HG02798 (cell line): ENCODE data around the gene SYNDIG1.

Experiments
- ATAC-seq: cut with Tn5 transposase; IDR thresholded peaks from one replicate; pipeline ENCODE4 v1.9.1; 2021; ENCODE audit warnings: mild to moderate bottlenecking; ENCODE audit not compliant: unreplicated experiment, poor library complexity

Gene SYNDIG1

GRCh38 chr20:24699321-24700165, 230.1 kb downstream of the SYNDIG1 start:
- ATAC-seq = no peak

DNA sequence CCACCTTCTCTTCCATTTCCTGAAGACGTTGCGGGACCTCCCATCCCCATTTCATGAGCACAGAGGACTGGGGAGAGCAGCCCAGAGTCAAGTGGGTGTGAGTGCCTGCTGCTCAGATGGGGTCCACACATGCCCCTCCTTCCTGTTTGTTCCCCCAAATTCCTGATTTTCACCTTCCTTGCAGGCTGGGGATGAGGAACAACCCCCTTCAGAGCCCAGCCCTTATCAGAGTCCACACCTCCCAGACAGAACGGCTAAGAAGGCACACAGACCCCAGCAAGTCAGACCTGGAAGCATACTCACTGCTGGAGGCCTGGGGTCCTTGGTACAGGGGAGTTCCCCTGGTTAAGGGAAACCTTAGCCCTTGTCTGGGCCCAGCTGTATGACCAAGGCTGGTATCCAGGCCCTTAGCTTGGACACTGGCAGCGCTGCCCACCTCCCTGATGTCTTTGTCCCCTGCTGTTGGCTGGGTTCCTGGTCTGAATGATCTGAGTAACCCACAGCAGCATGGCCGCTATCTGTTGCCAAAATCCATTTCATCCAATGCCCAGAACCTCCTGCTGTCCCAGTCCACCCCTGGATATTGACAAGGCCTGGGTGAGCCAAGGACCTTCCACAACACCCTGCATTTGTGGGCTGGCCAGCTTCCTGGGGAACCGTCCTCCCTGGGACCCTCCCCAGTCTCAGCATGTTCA, 230.9 kb downstream of the SYNDIG1 start:
- ATAC-seq = no peak

DNA sequence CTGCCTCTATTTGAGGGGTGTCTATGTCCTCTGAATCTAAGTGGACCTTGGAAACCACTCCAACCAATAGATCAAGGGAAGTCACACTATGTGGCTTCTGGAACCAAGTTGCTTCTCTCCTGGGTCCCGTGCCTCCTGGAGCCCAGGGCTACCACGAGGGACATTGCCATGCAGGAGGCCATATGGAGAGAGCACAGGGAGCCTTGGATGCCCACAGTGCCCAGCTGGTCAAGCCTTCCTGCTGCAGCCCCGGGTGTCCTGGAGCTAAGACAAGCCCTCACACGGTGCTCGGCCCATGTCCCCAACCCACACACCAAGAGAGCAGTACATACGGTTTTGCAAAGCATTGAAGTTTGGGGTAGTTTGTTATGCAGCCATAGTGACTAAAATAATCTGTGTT, 231.6 kb downstream of the SYNDIG1 start:
- ATAC-seq = no peak

DNA sequence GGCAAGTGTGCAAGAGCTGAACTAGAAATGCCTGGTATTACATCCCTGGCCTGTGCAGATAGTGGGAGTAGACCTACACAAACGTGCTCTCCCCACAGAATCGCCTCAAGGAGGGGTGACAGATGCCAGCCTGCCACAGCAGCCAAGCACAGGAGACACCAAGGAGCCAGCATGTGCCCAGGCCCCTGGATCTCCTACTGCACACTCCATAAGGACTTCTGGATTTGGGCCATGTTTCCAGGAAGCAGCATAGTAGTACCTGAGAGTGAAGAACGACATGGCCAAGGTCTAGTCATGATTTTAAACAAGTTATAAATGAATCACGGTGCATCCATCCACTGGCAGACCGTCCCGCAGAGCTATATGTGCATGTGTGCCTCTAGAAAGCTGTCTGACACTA, 232.2 kb downstream of the SYNDIG1 start:
- no peak for ATAC-seq

DNA sequence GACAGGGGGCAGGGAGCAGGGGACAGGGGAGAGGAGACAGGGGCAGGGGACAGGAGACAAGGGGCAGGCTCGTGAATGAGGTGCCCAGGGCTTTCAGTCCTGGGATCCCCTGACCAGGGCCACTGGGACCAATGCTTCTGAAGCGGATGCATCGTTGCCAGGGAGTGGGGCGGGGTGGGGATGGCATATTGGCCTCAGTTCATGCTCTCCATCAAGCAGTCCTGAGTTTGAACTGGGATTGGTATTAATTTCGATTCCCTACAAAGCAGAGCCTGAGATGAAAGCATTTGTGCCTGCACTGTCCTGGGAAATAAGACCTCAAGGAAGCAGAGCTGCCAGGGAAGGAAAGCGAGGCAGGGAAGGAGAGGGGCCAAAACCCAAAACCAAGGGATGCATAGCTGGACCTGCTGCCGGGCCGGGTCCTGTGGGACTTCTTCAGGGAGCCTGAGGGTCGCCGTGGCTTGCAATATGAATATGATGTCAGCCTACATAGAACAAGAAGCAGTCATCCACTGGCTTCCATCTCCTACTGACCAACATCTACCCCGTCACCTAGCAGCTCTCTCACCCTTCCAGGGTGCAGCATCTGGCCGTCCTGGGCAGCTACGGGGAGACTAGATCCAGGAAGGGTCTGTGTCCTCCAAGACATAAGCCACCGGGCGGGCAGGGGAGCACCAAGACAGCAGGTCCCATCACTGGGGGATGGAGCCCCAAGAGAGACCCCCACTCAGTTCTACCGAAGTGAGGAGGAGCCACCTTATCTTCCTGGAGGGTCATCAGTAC, 233.3 kb downstream of the SYNDIG1 start:
- no peak for ATAC-seq

DNA sequence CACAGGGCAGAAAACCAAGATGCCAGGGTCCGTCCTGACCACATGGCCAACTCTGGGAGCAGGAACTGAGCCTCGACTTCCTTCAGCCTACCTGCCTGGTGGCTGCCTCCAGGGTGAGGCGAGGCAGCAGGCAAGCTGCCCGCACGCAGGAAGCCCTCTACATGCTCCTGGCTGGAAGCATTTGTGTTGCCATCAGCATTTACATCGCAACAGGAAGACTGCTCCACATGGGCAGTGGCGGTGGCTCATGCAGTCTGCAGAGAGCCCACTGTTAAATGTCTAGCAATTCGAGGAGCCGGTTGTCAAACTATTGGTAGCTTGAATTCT, 233.8 kb downstream of the SYNDIG1 start:
- ATAC-seq = no peak

- no peak for ATAC-seq
These were observed 235.5 kb downstream of the SYNDIG1 start for GRCh38 chr20:24704899-24705298.

GRCh38 chr20:24705486-24705885, 236.1 kb downstream of the SYNDIG1 start:
- ATAC-seq = no peak

DNA sequence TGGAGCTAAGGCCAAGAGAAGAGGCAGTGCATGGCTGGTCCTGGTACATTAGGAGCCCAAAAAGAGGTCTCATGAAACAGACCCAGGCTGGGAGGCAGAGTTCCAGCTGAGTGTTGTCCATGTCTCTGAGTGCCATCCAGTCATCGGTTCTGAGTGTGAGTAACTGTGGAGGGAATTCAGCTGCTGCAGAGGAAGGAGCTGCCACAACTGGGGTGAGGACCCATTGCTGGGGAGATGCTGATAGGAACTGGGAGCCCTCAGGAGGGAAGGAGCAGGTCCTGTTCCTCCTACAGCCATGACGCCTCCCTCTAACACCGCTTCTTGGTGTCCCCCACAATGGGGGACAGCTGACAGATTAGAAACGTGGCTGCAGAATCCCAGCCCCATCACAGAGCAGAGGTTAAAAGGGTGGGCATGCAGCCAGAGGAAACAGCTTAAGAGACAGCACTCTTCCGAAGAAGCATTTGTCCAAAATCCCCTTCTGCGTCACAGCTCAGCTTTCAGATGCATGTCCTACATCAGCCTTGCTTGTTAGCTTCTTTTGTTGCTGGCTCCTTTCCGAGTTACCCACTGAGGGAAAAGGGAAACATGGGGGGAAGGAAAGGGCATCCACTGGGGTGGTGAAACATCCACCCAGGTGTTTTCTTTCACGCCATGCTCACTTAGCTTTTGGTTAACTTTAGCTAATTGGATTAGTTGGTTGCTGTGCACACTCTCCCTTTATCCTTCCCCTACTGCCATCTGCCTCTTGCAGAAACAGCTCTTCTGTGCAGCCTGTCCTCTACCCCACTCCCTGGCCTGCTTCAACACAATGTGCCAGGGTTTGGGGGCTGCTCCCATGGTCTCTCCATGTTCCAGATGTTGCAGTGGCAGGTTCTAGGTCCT, 239.2 kb downstream of the SYNDIG1 start:
- no peak for ATAC-seq
